Measurements from ENCODE around the gene ASTN2.

The ASTN2 gene

GRCh38 chr9:117234103-117234502 is 180.8 kb downstream of the ASTN2 start:
- no peak for TF ChIP-seq CTCF (conservative IDR thresholded peaks at IDR 0.05)
- H3K27ac ChIP-seq, result no peak overlapping the region

GRCh38 chr9:117233016-117233415 is 181.8 kb downstream of the ASTN2 start:
- no peak for TF ChIP-seq CTCF (conservative IDR thresholded peaks at IDR 0.05)
- H3K27ac ChIP-seq, result no peak overlapping the region

- no peak for TF ChIP-seq CTCF (conservative IDR thresholded peaks at IDR 0.05)
- no peak overlapping the region for H3K27ac ChIP-seq
Measured at GRCh38 chr9:117232281-117232680, 182.6 kb downstream of the ASTN2 start.

GRCh38 chr9:117231012-117231411 is 183.8 kb downstream of the ASTN2 start:
- TF ChIP-seq CTCF (conservative IDR thresholded peaks at IDR 0.05), result no peak
- no peak overlapping the region for H3K27ac ChIP-seq

GRCh38 chr9:117224695-117225094 is 190.2 kb downstream of the ASTN2 start:
- TF ChIP-seq CTCF (conservative IDR thresholded peaks at IDR 0.05), result no peak
- H3K27ac ChIP-seq, result no peak overlapping the region

- TF ChIP-seq CTCF (conservative IDR thresholded peaks at IDR 0.05), result no peak
- no peak overlapping the region for H3K27ac ChIP-seq
Measured at GRCh38 chr9:117218951-117219350, 195.9 kb downstream of the ASTN2 start.

- TF ChIP-seq CTCF (conservative IDR thresholded peaks at IDR 0.05), result no peak
Measured at GRCh38 chr9:117214416-117214815, 200.4 kb downstream of the ASTN2 start.

GRCh38 chr9:117211280-117211679 is 203.6 kb downstream of the ASTN2 start:
- TF ChIP-seq CTCF (conservative IDR thresholded peaks at IDR 0.05), result no peak
- no peak overlapping the region for H3K27ac ChIP-seq

More at GRCh38 chr9:117214416-117214815, 200.4 kb downstream of the ASTN2 start:
- H3K27ac ChIP-seq, result no peak overlapping the region

Data from VCaP (cell line).